ENCODE data around the gene OXLD1. TPM values are rescaled to one million over a fixed set of nuclear protein-coding genes. Genes with fewer than 3 reads are reported as not detected.
"Not testable (repeated sequence)": the region's sequence is repeated elsewhere in the genome, so short reads cannot be mapped to it uniquely, and the experiment has no call there.

Gene OXLD1
- total and polyA plus RNA-seq, 5 experiments from 2014 or later, result 67.6 to 110 (median 71.7) TPM

DNA sequence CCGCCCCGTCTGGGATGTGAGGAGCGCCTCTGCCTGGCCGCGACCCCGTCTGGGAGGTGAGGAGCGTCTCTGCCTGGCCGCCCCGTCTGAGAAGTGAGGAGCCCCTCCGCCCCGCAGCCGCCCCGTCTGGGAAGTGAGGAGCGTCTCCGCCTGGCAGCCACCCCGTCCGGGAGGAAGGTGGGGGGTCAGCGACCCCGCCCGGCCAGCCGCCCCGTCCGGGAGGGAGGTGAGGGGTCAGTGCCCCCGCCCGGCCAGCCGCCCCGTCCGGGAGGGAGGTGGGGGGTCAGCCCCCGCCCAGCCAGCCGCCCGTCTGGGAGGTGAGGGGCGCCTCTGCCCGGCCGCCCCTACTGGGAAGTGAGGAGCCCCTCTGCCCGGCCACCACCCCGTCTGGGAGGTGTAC is 48.1 kb downstream of the OXLD1 start:
- H3K27me3 Mint-ChIP-seq, DNase-seq, ATAC-seq, H3K9me3 Mint-ChIP-seq, H3K27ac Mint-ChIP-seq, H3K4me3 Mint-ChIP-seq, POLR2A ChIA-PET: not testable (repeated sequence)
- Mint-ChIP-seq H3K4me1 (peaks cover 12 to 34% (median 21%) of the 10 kb centered on the region in 4 donors), H3K36me3 (peaks cover 0 to 73% (median 16%) of the 10 kb centered on the region in 3 donors)

- Mint-ChIP-seq H3K36me3 (peaks cover 0 to 81% (median 11%) of the 10 kb centered on the region in 3 donors), H3K9me3 (no peaks in the 10 kb centered on the region), H3K4me3 (no peak overlapping the region), H3K4me1 (peaks cover 15 to 33% (median 23%) of the 10 kb centered on the region in 4 donors), H3K27ac (peak overlapping the region in 1 of 10 donors; percentile 31), H3K27me3 (no peaks in the 10 kb centered on the region)
- ATAC-seq (no peak), DNase-seq (no peak)
- POLR2A ChIA-PET, result no interaction called here
Measured at GRCh38 chr17:81616877-81617276, 49.5 kb downstream of the OXLD1 start.

DNA sequence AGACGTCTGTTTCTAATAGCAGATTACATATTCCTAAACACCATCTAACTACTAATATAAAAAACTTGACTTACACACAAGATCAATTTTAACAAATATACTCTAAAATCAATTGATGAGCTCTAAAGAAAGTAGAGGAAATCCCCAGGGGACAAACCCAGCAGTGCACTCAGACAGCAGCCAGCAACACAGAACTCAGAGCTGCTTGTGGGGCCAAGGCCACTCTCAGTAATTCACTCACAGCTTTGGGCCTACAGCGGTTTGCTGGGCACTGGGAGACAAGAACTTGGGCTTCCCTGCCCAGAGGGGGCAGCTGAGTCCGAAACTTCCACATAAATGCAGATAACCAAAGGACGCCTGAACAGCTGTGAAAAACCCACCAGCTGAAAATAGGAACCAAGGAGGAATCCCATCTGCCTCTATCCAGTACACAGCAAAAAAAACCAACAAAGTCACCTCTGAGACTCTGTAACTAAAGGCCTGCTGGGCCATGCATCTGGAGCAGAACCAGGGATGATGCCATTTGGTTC is 50.9 kb downstream of the OXLD1 start:
- Mint-ChIP-seq H3K4me3 (peak overlapping the region in 2 of 10 donors; percentile 4 to 15), H3K27ac (peak overlapping the region in 4 of 10 donors; percentile 37 to 76 (median 56)), H3K4me1 (peaks cover 15 to 28% (median 22%) of the 10 kb centered on the region in 4 donors), H3K9me3 (no peaks in the 10 kb centered on the region), H3K27me3 (no peaks in the 10 kb centered on the region), H3K36me3 (peaks cover 0 to 76% (median 7%) of the 10 kb centered on the region in 3 donors)
- DNase-seq, result no peak
- no peak for ATAC-seq
- POLR2A ChIA-PET, result no interaction called here

Small RNAs within 50 kb of the gene (microRNA-seq; reads per million reads assigned to microRNA genes)
- gene MIR6786 (ENCODE audit: borderline microRNAs expressed), result not detected

Other genes starting within 250 kb of the OXLD1 start
- 1,000 to 10,000 TPM; 1,189 to 1,230 TPM for gene ACTG1, start 153.8 kb downstream of the OXLD1 start, total RNA-seq
- gene ACTG1, start 153.8 kb downstream of the OXLD1 start, polyA plus RNA-seq, result 1,000 to 10,000 TPM; 1,334 to 1,669 (median 1,595) TPM
- gene FSCN2, start 138.2 kb downstream of the OXLD1 start, total RNA-seq, result 1 to 10 TPM in 1 of 2 experiments, under 1 TPM in 1; 0.96 to 2.0 TPM
- not detected for gene FSCN2, start 138.2 kb downstream of the OXLD1 start, polyA plus RNA-seq
- 10 to 100 TPM; 52.5 to 55.9 TPM for gene FAAP100, start 114.3 kb downstream of the OXLD1 start, total RNA-seq
- 10 to 100 TPM in 2 of 3 donors, 1 to 10 TPM in 1; 9.1 to 17.4 (median 11.7) TPM for gene FAAP100, start 114.3 kb downstream of the OXLD1 start, polyA plus RNA-seq
- 100 to 1,000 TPM in 1 of 2 experiments, 10 to 100 TPM in 1; 91.1 to 101 TPM for gene NPLOC4, start 29.5 kb downstream of the OXLD1 start, total RNA-seq
- 10 to 100 TPM; 46.3 to 57.8 (median 51.2) TPM for gene NPLOC4, start 29.5 kb downstream of the OXLD1 start, polyA plus RNA-seq
- under 1 TPM; 0.80 to 0.86 TPM for gene TSPAN10, start 29.4 kb downstream of the OXLD1 start, total RNA-seq
- gene TSPAN10, start 29.4 kb downstream of the OXLD1 start, polyA plus RNA-seq, result 1 to 10 TPM in 2 of 3 donors, under 1 TPM in 1; 0.83 to 4.0 (median 1.6) TPM
- 1 to 10 TPM; 5.8 to 7.8 TPM for gene PDE6G, start 10.1 kb downstream of the OXLD1 start, total RNA-seq
- 10 to 100 TPM in 2 of 3 donors, 1 to 10 TPM in 1; 4.6 to 19.6 (median 15.3) TPM for gene PDE6G, start 10.1 kb downstream of the OXLD1 start, polyA plus RNA-seq
- gene CCDC137, start 132 bp upstream of the OXLD1 start, total RNA-seq, result 10 to 100 TPM; 23.5 to 30.2 TPM
- 10 to 100 TPM; 11.0 to 23.9 (median 11.1) TPM for gene CCDC137, start 132 bp upstream of the OXLD1 start, polyA plus RNA-seq
- 10 to 100 TPM; 23.4 to 26.8 TPM for gene ARL16, start 17.2 kb upstream of the OXLD1 start, total RNA-seq
- gene ARL16, start 17.2 kb upstream of the OXLD1 start, polyA plus RNA-seq, result 10 to 100 TPM; 26.0 to 39.3 (median 32.9) TPM
- 100 to 1,000 TPM; 151 to 154 TPM for gene HGS, start 17.4 kb upstream of the OXLD1 start, total RNA-seq
- 10 to 100 TPM; 15.4 to 31.1 (median 21.7) TPM for gene HGS, start 17.4 kb upstream of the OXLD1 start, polyA plus RNA-seq
- gene MRPL12, start 36.8 kb upstream of the OXLD1 start, total RNA-seq, result 10 to 100 TPM; 23.8 to 25.9 TPM
- 10 to 100 TPM; 48.0 to 60.2 (median 48.0) TPM for gene MRPL12, start 36.8 kb upstream of the OXLD1 start, polyA plus RNA-seq
- gene SLC25A10, start 45.7 kb upstream of the OXLD1 start, total RNA-seq, result 1 to 10 TPM; 6.0 to 6.1 TPM
- 1 to 10 TPM; 2.3 to 4.4 (median 2.3) TPM for gene SLC25A10, start 45.7 kb upstream of the OXLD1 start, polyA plus RNA-seq
- gene GCGR, start 137.5 kb upstream of the OXLD1 start, total RNA-seq, result not detected
- not detected for gene GCGR, start 137.5 kb upstream of the OXLD1 start, polyA plus RNA-seq
- gene MCRIP1, start 166.7 kb upstream of the OXLD1 start, total RNA-seq, result 10 to 100 TPM; 58.4 to 59.0 TPM
- 10 to 100 TPM; 49.5 to 61.8 (median 55.0) TPM for gene MCRIP1, start 166.7 kb upstream of the OXLD1 start, polyA plus RNA-seq
- not detected for gene PPP1R27, start 168.4 kb upstream of the OXLD1 start, total RNA-seq
- under 1 TPM in 1 of 3 donors, not detected in 2; 0.11 TPM for gene PPP1R27, start 168.4 kb upstream of the OXLD1 start, polyA plus RNA-seq
- 100 to 1,000 TPM; 181 to 190 TPM for gene P4HB, start 193.9 kb upstream of the OXLD1 start, total RNA-seq
- 100 to 1,000 TPM; 166 to 191 (median 191) TPM for gene P4HB, start 193.9 kb upstream of the OXLD1 start, polyA plus RNA-seq
- 100 to 1,000 TPM; 317 to 343 TPM for gene ARHGDIA, start 204.7 kb upstream of the OXLD1 start, total RNA-seq
- gene ARHGDIA, start 204.7 kb upstream of the OXLD1 start, polyA plus RNA-seq, result 100 to 1,000 TPM in 1 of 3 donors, 10 to 100 TPM in 2; 55.1 to 102 (median 87.2) TPM
- 10 to 100 TPM; 49.9 to 54.4 TPM for gene ALYREF, start 225.0 kb upstream of the OXLD1 start, total RNA-seq
- 10 to 100 TPM; 31.7 to 55.4 (median 50.1) TPM for gene ALYREF, start 225.0 kb upstream of the OXLD1 start, polyA plus RNA-seq
- gene ANAPC11, start 225.1 kb upstream of the OXLD1 start, total RNA-seq, result 10 to 100 TPM; 38.7 to 48.1 TPM
- 100 to 1,000 TPM; 273 to 324 (median 275) TPM for gene ANAPC11, start 225.1 kb upstream of the OXLD1 start, polyA plus RNA-seq
- 1 to 10 TPM in 1 of 2 experiments, under 1 TPM in 1; 0.69 to 1.0 TPM for gene NPB, start 235.6 kb upstream of the OXLD1 start, total RNA-seq
- gene NPB, start 235.6 kb upstream of the OXLD1 start, polyA plus RNA-seq, result not detected
- gene PCYT2, start 244.8 kb upstream of the OXLD1 start, total RNA-seq, result 10 to 100 TPM; 34.9 to 38.5 TPM
- 10 to 100 TPM; 22.9 to 24.0 (median 23.7) TPM for gene PCYT2, start 244.8 kb upstream of the OXLD1 start, polyA plus RNA-seq